ENCODE results near the gene SEMA3E.

- TF ChIP-seq POLR2A (IDR thresholded peaks at IDR 0.05): no peak
- TF ChIP-seq, protein P1, sequence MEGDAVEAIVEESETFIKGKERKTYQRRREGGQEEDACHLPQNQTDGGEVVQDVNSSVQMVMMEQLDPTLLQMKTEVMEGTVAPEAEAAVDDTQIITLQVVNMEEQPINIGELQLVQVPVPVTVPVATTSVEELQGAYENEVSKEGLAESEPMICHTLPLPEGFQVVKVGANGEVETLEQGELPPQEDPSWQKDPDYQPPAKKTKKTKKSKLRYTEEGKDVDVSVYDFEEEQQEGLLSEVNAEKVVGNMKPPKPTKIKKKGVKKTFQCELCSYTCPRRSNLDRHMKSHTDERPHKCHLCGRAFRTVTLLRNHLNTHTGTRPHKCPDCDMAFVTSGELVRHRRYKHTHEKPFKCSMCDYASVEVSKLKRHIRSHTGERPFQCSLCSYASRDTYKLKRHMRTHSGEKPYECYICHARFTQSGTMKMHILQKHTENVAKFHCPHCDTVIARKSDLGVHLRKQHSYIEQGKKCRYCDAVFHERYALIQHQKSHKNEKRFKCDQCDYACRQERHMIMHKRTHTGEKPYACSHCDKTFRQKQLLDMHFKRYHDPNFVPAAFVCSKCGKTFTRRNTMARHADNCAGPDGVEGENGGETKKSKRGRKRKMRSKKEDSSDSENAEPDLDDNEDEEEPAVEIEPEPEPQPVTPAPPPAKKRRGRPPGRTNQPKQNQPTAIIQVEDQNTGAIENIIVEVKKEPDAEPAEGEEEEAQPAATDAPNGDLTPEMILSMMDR (IDR thresholded peaks at IDR 0.05): no peak
Measured at GRCh38 chr7:83658126-83658525, 9.2 kb upstream of the SEMA3E start.
